Stimulated activated CD8-positive, alpha-beta memory T cell treated with anti-CD3 and anti-CD28 coated beads, Interleukin-15, amount 100 ng/mL, for 24 hours (primary cell): ENCODE data around the gene NEIL3.

Source experiments
- DNase-seq: peaks from one replicate; pipeline ENCODE4 v3.0.0-alpha.2; 2020; ENCODE audit warnings: low read depth

Gene NEIL3

DNA sequence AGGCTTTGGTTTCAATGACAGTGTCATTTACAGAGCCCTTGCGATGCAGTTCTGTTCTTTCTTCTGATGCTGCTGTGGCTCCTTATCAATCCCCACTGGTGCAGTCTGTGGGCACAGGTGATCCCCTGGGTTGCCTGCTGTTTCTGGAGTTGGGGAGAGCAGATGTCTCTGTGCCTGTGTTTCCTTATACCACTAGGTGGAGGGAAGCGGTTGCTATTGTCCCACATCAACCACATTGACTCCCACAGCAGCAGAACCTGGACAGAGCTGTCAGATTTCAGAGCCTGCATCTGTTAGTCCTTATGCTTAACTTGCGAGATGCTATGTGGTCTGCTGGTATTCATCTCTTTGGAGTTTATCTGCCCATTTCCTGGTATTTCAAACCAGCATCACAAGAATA is 57.7 kb downstream of the NEIL3 start:
- DNase-seq, result no peak

DNA sequence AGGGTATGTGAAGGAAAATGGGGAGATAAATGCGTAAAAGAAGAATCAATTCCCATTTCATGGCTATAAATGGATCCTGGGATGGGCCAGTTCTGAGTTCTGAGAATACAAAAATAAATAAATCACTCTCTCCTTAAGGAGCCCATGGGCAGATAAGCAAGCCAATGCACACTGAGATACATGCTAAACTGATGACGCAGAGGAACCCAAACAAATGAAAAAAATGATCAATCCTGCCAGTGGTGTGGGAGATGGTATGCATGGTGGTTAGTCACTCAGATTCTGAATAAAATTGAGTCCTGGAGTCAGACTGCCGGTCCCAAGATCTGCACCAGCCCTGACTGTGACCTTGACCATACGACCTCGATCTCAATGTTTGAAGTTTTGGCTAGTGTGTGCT is 59.7 kb downstream of the NEIL3 start:
- DNase-seq, result no peak

GRCh38 chr4:177371461-177371860 is 61.8 kb downstream of the NEIL3 start:
- DNase-seq, result no peak

DNA sequence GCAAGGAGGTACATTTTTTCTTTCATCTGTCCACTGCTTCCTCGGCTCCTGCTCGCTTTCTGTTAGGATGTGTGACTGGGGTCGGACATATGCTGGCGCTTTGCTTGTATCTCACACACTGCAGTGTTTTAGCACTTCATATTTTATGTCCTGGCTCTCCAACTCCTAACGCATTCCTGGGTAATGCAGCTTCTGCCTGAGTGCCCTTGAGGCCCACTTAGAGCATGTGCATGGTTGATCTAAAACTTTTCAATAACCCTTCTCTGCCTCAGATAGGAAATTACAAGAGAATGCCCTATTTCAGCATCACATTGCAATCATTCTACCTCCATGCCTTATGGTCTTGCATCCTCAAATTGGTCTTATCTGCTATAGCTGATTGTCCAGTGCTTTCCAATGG is 65.3 kb downstream of the NEIL3 start:
- DNase-seq, result no peak

DNA sequence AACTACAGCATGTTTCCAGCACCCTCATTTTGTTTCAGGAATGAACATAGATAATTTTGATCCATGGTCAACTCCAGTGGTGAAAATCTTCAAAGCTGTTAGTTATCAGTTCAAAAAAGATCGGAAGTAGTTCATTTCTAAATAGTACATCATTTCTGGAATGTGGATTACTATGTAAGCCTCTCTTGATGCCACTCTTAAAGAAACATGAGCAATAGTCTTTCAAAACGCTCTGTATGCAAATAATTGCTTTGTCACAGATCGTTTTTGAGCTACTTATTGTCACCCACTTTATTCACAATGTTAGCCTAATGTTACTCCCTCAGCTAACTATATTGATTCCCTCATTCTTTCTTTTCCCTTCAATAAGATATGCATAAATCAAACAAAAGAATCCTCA is 65.7 kb downstream of the NEIL3 start:
- DNase-seq, result no peak

DNA sequence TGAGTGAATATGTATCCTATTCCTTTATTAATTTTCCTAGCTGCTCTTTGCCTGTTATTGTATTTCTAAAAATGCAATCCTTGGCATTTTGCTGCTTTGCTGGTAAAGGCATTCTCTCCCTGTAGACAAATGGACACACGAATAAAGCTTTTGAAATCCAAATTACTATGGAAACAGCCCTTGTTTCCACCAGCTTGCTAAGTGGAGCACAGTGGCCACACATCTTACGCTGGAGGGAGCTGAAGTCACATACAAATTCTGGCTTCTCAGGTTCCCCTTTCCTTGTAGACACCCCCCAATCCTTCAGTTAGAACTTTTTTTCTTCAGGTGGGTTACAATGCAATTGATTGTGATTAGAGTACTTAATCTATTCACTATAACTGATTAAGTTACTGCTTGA is 66.3 kb downstream of the NEIL3 start:
- DNase-seq, result no peak

DNA sequence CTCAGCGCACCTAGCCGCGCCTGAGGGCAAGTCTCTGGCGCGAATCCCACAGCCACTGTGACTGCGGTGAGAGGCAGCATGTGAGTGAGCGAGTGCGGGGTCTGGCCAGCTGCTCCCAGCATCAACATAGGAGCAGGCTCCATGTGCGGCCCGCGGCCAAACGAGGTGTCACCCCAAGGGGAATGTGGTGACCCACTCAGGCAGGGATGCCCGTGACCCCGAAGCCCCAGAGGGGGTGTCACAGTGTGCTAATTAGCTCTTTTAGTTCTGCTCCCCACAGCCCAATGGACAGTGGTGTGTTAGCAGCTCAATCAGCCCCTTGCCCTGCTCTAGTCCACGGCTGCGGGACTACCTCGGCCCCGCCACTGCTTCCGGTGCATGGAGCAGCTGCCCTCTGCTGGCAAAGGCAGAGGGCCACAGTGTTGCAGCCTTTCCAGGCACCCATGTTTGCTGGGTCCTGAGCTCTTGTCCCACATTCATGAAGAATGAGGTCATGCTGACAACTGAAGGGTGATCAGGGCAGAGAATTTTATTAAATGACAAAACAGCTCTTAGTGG is 71.1 kb downstream of the NEIL3 start:
- DNase-seq, result no peak

DNA sequence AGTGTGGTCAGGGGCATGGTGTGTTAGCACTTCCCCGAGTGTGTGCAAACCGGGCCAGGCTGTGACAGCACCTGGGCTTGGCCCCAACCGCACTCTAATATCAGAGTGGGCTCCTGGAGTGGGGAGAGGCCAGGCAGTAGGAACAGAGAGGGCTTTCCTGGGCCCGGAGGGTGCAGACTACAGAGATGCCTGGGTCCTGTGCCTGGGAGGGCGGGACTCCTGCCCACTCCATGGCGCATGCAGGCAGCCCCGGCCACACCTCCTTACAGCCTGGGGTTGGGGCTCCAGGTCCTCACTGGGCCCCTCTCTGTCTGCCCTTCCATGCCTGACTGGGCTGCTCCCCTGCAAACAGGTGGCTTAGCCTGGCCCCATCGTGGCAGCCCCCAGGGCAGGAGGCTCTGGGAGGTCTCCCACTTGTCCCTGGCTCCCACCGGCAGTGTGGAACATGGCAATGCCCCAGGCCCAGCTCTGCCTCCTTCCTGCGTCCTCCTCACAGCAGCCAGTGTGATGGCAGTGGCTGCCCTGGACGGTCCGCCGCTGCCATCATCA is 72.2 kb downstream of the NEIL3 start:
- DNase-seq, result no peak

DNA sequence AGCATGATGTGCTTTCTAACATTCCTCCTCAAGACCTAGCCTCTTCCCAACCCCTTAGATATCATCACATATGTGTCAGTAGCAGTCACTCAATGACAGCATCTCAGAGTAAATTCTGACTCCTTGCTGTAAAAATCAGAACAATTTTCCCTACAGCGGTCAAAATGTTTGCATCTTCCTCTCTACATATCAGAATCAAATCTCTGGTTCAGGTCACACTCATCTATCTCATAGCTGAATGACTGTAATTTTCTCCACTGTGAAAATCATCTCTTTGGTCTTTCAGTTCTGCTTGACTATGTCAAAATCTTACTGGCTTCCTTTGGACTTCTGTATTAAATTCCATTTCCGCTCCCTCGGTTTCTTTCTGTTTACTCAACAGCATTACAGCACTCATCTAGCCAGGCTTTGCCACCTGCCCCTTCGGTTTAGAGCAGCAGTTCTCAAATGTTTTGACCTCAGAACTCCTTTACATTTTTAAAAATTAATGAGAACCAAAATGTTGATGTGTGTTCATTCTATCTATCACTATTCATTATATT is 75.3 kb downstream of the NEIL3 start:
- DNase-seq, result no peak

GRCh38 chr4:177385576-177386277 is 76.1 kb downstream of the NEIL3 start:
- DNase-seq, result no peak

- DNase-seq, result no peak
Observed at GRCh38 chr4:177386278-177386815, 76.7 kb downstream of the NEIL3 start.

DNA sequence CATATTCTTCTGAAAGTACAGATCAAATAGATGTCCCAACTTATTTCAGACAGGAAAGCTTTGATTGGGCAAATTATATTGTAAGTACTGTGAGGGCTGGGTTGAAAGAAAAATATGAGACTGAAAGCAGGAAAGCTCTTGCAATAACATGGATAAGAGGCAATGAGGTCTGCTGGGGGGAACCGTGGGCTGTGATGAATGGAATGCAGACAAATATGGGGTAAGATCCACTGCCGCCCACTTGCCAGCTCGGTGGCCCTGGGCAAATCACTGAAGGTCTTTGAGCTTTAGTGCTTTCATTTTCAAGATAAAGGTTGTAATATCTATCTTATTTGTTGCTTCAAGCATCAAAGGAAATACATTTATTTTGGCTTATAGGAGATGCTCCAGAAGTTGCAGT is 81.6 kb downstream of the NEIL3 start:
- no peak for DNase-seq

GRCh38 chr4:177391953-177392352 is 82.3 kb downstream of the NEIL3 start:
- no peak for DNase-seq

- no peak for DNase-seq
Observed at GRCh38 chr4:177393236-177393635, 83.6 kb downstream of the NEIL3 start.

GRCh38 chr4:177396352-177396751 is 86.7 kb downstream of the NEIL3 start:
- DNase-seq, result no peak

GRCh38 chr4:177400030-177400429 is 90.4 kb downstream of the NEIL3 start:
- DNase-seq, result no peak

DNA sequence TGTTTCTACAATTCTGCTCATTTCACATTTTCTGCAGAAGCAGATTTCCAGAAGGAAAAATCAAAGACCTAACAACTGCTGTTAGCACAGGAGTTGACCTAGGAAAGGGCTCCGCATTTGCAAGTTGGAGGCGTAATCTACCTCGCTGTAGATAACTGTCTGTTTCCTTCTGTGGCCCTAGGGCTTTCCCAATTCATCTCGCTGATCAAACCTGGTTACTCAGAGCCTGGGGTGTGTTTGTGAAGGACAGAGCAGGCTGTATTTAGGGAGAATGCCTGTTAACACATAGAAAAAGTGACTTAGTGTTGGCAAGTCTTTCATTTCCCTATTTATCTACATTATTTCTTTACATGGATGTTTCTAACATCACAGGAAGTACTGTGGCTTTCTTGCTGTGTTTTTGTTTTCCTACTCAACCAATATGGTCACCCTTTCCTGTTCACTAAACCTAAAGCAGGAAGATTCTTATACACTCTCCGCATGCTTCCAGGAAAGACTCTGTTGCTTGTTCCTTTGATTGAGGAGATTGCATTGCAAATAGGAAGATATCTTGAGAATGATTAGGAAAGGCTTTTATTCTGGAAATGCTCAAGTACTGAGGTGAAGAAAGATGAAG is 92.1 kb downstream of the NEIL3 start:
- no peak for DNase-seq

- DNase-seq, result no peak
Observed at GRCh38 chr4:177403746-177404145, 94.1 kb downstream of the NEIL3 start.

DNA sequence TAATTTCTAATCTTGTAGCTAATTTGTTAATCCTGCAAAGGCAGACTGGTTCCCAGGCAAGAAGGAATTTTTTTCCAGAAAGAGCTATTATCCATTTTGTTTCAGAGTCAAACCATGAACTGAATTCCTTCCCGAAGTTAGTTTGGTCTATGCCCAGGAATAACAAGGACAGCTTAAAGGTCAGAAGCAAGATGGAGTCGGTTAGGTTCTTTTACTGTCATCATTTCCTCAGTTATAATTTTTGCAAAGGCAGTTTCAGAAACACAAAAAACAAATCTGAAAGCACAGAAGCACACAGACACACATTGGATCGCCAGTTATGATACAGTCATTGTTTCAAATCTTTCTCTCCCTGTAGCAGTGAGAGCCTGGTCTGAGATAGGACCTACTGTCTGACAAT is 94.7 kb downstream of the NEIL3 start:
- no peak for DNase-seq

- DNase-seq, result no peak
Observed at GRCh38 chr4:177404986-177405385, 95.3 kb downstream of the NEIL3 start.

DNA sequence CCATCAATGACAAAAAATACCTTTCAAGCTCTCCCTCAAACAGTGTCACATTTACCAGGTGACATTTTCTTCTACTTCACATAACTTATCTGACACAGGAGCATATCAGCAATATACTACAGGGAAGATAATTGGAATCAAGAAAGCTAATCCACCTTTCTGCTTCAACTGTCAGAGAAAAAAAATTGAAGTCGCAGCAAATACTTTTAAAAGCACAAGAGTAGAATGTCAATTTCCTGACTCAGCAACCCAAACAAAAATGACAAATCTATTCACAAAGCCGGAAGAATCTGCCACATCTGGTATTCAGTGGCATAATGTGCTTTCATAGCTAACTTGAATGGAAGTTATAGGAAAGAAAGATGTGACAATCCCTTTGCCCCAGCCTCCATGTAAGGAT is 95.8 kb downstream of the NEIL3 start:
- no peak for DNase-seq

- DNase-seq, result no peak
Observed at GRCh38 chr4:177408023-177408422, 98.3 kb downstream of the NEIL3 start.

- DNase-seq, result no peak
Observed at GRCh38 chr4:177410566-177410965, 100.9 kb downstream of the NEIL3 start.
